Medulla oblongata (tissue), 1 donor: ENCODE measurements around the gene NKX6-1.

ENCODE experiments used
- DNase-seq: peaks from one replicate; pipeline ENCODE4 v3.0.0-alpha.2; 2015; ENCODE audit errors: extremely low spot score

NKX6-1 gene

DNA sequence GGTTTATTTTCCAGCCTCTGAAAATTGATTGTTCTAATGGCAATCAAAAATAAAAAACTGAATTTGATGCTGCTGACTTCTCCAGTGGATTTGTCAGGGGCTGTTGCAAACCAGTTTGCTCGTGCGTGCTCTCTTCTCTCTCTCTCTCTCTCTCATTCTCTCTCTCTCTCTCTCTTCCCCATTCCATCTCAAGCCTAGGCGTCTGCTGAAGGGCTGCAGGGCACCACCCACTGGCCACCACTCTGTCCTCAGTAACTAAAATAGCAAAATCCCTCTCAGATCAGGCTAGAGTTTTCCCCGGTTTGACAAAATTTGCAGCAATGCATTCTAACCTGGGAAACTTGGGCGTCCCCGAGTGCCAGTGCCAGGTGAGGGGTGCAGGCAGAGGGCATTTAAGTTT is 19.4 kb downstream of the NKX6-1 start:
- no peak for DNase-seq

DNA sequence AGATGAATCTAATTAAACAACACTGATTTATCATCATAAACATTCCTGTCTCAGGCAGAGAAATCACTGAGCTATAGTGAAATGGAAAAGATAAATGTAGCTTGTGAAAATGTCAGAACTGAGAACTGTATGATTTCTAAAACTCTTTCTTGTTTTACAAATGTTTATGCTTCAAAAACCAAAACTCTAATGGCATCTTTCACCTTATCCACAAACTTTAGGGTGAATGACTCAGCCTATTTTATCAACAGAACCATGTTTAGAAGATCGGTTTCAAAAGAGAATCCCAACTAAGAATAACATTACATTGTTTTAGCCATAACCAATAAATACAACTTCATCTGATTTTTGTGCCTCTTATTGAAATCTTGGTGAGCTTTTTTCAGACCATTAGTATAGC is 21.4 kb downstream of the NKX6-1 start:
- no peak for DNase-seq

DNA sequence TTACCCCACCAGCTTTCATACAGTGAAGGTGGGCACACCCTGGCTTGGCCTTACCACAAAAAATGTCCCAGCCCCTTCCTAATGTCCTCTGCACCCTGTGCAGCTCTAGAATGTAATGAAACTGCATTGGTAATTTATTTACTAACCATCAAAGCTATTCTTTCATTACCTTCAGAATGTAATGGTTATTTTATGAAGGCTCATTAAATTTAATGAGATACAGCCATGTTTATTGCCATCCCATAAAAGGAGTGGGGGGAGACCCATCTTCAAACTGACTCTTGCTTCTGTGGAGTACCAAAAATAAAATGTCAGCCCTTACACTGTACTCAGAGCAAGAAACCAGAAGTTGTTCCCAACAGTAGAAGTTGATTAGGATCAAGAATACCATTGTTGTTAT is 25.0 kb downstream of the NKX6-1 start:
- no peak for DNase-seq

DNA sequence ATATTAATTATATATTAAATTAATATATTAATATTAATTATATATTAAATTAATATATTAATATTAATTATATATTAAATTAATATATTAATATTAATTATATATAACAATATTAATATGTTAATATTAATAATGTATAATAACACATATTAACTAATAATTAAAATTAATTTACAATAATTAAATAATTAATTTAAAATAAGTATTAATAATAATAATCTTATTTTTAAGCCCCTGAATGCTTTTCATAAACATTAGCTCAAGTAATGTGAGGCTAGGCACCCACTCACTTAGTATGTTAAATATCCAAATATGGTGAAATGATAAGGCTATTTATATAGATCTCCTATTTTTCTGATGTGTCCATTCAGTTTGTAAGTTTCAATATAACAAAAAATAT is 26.9 kb downstream of the NKX6-1 start:
- DNase-seq: no peak

DNA sequence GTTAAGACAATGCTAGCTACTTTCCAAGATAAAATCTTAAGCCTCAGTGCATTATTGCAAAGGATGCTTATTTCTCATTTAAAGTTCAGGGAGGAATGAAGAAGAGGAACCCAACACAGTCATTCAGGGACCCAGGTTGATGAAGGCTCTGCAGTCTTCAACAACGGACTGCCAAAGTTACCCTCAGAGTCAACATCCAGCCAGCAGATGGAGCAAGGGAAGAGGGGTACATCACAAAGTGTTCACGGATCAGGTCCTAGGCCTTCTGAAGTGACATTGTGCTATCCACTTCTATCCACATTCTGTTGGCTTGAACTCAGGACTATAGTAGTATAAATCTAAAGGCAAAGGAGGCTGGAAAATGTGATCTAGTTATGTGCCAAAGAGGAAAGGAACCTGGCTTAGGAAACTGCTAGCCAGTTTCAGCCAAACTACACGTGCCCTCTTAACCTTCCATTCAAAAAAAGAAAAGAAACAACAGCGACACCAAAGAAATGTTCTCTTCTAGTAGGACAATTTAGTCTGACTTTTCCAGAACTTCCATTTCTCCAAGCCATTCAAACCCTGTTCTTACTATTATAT is 28.8 kb downstream of the NKX6-1 start:
- DNase-seq: no peak

DNA sequence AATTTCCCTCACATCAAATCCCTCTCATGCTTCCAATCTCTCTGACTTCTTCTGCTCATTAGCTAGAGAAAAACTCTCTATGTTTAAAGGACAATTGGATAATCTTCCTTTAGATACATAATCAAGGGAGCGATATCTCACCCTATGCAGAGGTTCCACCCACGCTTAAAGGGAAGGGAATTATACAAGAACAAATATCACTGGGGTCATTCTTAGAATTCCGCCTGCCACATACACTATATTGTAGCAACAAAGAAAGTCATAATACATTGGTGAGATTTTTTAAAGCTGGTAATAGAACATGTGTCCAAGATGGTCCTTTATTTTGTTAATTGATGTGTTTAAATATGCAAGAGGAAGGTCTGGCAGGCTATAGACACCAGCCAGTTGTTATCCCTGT is 31.5 kb downstream of the NKX6-1 start:
- DNase-seq: no peak

DNA sequence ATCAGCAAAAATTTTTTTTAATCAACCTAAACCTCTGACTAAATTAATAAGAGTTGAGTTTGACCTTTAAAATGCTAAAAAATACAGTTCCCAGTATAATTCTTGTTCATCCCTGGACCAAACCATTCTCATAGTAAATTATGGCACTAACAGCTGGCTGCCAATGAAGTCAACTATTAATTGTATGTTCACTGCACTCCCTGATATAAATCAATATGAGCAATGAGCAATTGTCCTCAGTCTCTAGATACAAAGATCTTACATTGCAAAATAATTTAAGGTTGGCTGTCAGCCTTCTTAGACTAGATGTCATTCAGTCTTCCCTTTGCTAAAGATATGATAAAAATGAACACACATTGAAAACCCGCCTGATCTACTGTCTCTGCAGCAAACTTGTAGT is 39.3 kb downstream of the NKX6-1 start:
- DNase-seq: no peak

DNA sequence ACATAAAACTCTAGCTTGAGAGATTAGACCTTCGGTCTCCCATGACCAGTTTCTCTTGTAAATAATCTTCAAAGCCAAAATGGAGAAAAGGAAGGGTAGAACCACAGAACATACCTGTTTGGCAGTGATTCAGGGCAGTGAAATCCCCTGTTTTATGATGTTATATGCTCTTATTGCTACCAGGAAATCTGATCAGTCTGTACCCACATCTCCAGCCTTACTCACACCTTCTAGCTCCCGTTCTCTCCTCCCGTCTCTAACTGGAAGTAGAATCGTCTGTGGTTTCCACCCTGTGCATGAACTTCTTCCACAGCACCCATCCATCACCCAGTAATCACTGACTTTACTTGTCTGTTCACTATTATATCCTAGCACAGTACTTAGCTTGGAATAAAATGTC is 42.9 kb downstream of the NKX6-1 start:
- DNase-seq: no peak

DNA sequence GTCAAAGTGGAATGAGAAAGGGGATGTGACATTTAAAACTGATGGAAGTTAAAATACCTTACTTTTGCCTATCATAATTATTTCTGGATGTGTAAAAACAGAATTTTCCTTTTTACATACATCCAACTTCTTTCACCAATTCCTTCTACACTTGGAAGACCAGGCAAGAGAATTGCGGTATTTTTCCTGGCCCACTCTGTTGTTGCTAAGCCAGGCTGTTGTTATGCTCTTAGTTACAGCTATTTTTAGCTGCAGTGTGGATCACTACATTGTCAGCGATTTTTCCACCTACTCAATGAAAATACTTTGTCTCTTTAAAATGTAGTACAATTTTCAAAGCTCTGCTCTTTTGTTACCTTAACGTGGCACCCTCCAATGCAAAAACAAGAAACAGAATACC is 43.4 kb downstream of the NKX6-1 start:
- DNase-seq: no peak

DNA sequence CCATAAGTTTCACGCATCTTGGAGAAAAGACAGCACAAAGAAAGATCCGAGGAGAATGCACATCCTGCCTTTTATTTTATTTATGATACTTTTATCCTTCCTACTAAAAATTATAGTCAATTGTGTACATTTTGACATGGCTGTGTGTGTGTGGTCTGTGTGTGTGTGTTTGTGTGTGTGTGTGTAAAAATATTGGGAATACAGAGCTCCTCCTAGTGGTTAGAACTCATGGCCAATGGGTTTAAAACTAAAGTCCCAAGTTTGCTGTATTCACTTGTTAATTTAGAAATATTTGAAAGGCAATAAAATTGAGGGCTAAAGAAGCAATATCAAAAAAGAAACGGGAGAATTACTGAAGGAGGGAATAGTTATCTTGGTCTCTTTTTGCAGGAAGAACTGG is 47.5 kb downstream of the NKX6-1 start:
- DNase-seq: no peak

DNA sequence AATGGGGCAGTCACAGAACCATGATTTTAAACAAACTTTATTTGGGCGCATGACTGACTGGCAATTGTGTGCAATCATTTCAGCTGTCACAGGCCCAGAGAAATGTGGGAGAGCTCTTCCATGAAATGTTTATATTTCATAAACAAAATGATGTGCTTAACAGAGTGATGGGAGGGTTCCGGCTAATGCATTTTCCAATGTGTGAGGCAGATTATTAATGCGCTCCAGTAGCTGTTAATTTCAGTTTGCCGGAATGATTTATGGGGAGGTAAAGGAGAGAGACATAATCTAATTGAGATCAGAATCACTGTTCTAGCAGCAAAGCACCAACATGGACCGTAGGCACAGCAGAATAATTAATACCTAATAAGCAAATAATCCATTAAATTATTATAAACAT is 55.6 kb downstream of the NKX6-1 start:
- no peak for DNase-seq

DNA sequence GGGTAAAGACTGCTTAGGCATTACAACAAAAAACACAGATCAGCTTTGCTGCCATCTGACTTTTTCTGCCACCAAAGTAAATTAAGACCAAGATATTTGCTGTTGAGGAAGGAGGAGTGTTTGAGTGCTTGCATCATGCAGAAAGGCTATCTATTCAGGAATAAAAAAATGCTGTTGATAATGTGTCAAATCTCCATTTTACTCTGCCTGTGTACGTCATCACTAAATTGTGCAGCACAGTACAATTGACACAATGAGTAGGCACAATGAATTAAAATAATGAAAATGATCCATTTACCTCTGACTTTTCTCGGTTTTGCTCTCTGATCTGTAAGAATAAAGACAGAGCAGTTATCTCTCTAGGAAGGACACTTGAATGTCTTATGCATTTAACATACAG is 56.3 kb downstream of the NKX6-1 start:
- no peak for DNase-seq
